Liver (tissue), 9 donors: ENCODE measurements around the gene TMEM40. TPM values are rescaled to one million over a fixed set of nuclear protein-coding genes. Genes with fewer than 3 reads are reported as not detected.
"Not testable (repeated sequence)": the region's sequence is repeated elsewhere in the genome, so short reads cannot be mapped to it uniquely, and the experiment has no call there.

Experiments
- DNase-seq: peaks from one replicate; pipeline ENCODE4 v3.0.0-alpha.2; 2017; ENCODE audit warnings: low spot score
- H3K27ac ChIP-seq, 2 donors: one replicate each; pipeline ENCODE4 v1.7.0; 2013; ENCODE audit warnings: inconsistent platforms in 2 of 2, low read length in 2 of 2, control low read depth in 1 of 2, low read depth in 1 of 2, mild to moderate bottlenecking in 1 of 2
- H3K27me3 ChIP-seq, 4 donors: one replicate each; pipeline versions ENCODE4 v1.6.1 to v1.7.0; 2013; ENCODE audit warnings: low read length in 3 of 4, inconsistent platforms in 1 of 4, mild to moderate bottlenecking in 1 of 4, moderate library complexity in 1 of 4; ENCODE audit not compliant: control insufficient read depth in 4 of 4, insufficient read depth in 4 of 4
- H3K36me3 ChIP-seq, 4 donors: one replicate each; pipeline versions ENCODE4 v1.6.1 to v1.7.0; 2013; ENCODE audit warnings: low read length in 3 of 4, mild to moderate bottlenecking in 3 of 4, low read depth in 1 of 4, moderate library complexity in 1 of 4; ENCODE audit not compliant: control insufficient read depth in 4 of 4, insufficient read depth in 3 of 4
- H3K4me1 ChIP-seq, 4 donors: one replicate each; pipeline versions ENCODE4 v1.6.1 to v1.7.0; 2013; ENCODE audit warnings: low read length in 3 of 4, mild to moderate bottlenecking in 3 of 4, moderate library complexity in 1 of 4; ENCODE audit not compliant: control insufficient read depth in 4 of 4, insufficient read depth in 4 of 4
- H3K4me3 ChIP-seq, 3 donors: one replicate each; pipeline versions ENCODE4 v1.6.1 to v1.7.0; 2013; ENCODE audit warnings: low read length in 3 of 3, control low read depth in 1 of 3, low read depth in 1 of 3, mild to moderate bottlenecking in 1 of 3
- H3K9ac ChIP-seq, 2 donors: one replicate each; pipeline ENCODE4 v1.7.0; 2013; ENCODE audit warnings: low read length in 2 of 2, mild to moderate bottlenecking in 2 of 2, moderate library complexity in 2 of 2, control low read depth in 1 of 2, low read depth in 1 of 2
- H3K9me3 ChIP-seq, 4 donors: one replicate each; pipeline versions ENCODE4 v1.6.1 to v1.7.0; 2013; ENCODE audit warnings: low read length in 3 of 4; ENCODE audit not compliant: control insufficient read depth in 4 of 4
- EGR1 ChIP-seq, 2 donors: IDR thresholded peaks; 2 replicates each; pipeline ENCODE4 v1.6.1; 2016 to 2018; ENCODE audit warnings: antibody characterized with exemption in 2 of 2, low read depth in 2 of 2
- FOXA1 ChIP-seq: IDR thresholded peaks from 2 replicates; pipeline ENCODE4 v1.6.1; 2016; ENCODE audit warnings: antibody characterized with exemption
- FOXA2 ChIP-seq: IDR thresholded peaks from 2 replicates; pipeline ENCODE4 v1.6.1; 2016; ENCODE audit warnings: antibody characterized with exemption
- GABPA ChIP-seq, 2 donors: IDR thresholded peaks in 1 of 2; conservative IDR thresholded peaks in 1 of 2; 2 replicates each; pipeline ENCODE4 v1.6.1; 2016; ENCODE audit warnings: antibody characterized with exemption in 2 of 2, mild to moderate bottlenecking in 1 of 2, moderate library complexity in 1 of 2
- HNF4A ChIP-seq, 2 donors: conservative IDR thresholded peaks; 2 replicates each; pipeline ENCODE4 v1.6.1; 2016; ENCODE audit warnings: antibody characterized with exemption in 2 of 2, mild to moderate bottlenecking in 2 of 2
- HNF4G ChIP-seq: IDR thresholded peaks from 2 replicates; pipeline ENCODE4 v1.6.1; 2016; ENCODE audit warnings: antibody characterized with exemption
- JUND ChIP-seq, 2 donors: IDR thresholded peaks; 2 replicates each; pipeline ENCODE4 v1.6.1; 2016; ENCODE audit warnings: antibody characterized with exemption in 2 of 2
- MAX ChIP-seq: IDR thresholded peaks from 2 replicates; pipeline ENCODE4 v1.6.1; 2016; ENCODE audit warnings: antibody characterized with exemption
- NR2F2 ChIP-seq: IDR thresholded peaks from 2 replicates; pipeline ENCODE4 v1.6.1; 2016; ENCODE audit warnings: antibody characterized with exemption
- RAD21 ChIP-seq, 2 donors: IDR thresholded peaks; 2 replicates each; pipeline ENCODE4 v1.6.1; 2016; ENCODE audit warnings: antibody characterized with exemption in 2 of 2, mild to moderate bottlenecking in 2 of 2
- REST ChIP-seq: IDR thresholded peaks from 2 replicates; pipeline ENCODE4 v1.6.1; 2016; ENCODE audit warnings: antibody characterized with exemption, mild to moderate bottlenecking
- RXRA ChIP-seq, 2 donors: IDR thresholded peaks; 2 replicates each; pipeline ENCODE4 v1.6.1; 2017 to 2018; ENCODE audit warnings: antibody characterized with exemption in 2 of 2, mild to moderate bottlenecking in 1 of 2
- SP1 ChIP-seq: IDR thresholded peaks from 2 replicates; pipeline ENCODE4 v1.6.1; 2018; ENCODE audit warnings: antibody characterized with exemption, mild to moderate bottlenecking
- TAF1 ChIP-seq: conservative IDR thresholded peaks from 2 replicates; pipeline ENCODE4 v1.6.1; 2016; ENCODE audit warnings: antibody characterized with exemption, mild to moderate bottlenecking
- YY1 ChIP-seq: IDR thresholded peaks from 2 replicates; pipeline ENCODE4 v1.6.1; 2016; ENCODE audit warnings: antibody characterized with exemption, mild to moderate bottlenecking
- WGBS: extraction: QIAGEN DNeasy Blood & Tissue Kit; methylation state at CpG from one replicate; pipeline ENCODE4 v1.1.7; 2013; 5-methylcytosine and 5-hydroxymethylcytosine counted together
- polyA plus RNA-seq, 2 donors: library from polyadenylated mRNA; stranded (reverse) in 1 of 2; unstranded in 1 of 2; fragments of 200-250 nt in 1 of 2; fragments of >200 nt in 1 of 2; fragmentation: Nextera tagmentation in 1 of 2; extraction: Ambion mirVana in 1 of 2; gene quantifications; one replicate each; pipeline versions ENCODE4 v1.2.1 to v1.2.3, GENCODE V29; 2013 to 2015
- total RNA-seq, 2 donors: library from RNA; depleted of rRNA; stranded (reverse); fragments of >200 nt; gene quantifications; one replicate each; pipeline ENCODE4 v1.2.3, GENCODE V29; 2014
- TF ChIP-seq, protein P1 (sequence below): fragments of 150-350 bp; IDR thresholded peaks from 2 replicates; pipeline ENCODE4 v1.5.1; 2017; ENCODE audit warnings: improper control_type of control experiment, low read depth, low read length; ENCODE audit not compliant: missing input control
- TF ChIP-seq, protein P2 (sequence below): IDR thresholded peaks from 2 replicates; pipeline ENCODE4 v1.6.1; 2016; ENCODE audit warnings: antibody characterized with exemption
- TF ChIP-seq, protein P3 (sequence below): IDR thresholded peaks from 2 replicates; pipeline ENCODE4 v1.6.1; 2016; ENCODE audit warnings: antibody characterized with exemption
- donor health status: healthy.
- donor health status: healthy.
- donor health status: healthy.
- donor health status: healthy.
- donor health status: healthy.

The TMEM40 gene
- total and polyA plus RNA-seq, 4 donors = 0.57 to 0.79 TPM; not detected in 2

GRCh38 chr3:12791430-12791829, 32.4 kb upstream of the TMEM40 start:
- Histone ChIP-seq H3K4me1 (peaks cover 0 to 3% (median under 1%) of the 10 kb centered on the region in 4 donors), H3K4me3 (no peak overlapping the region), H3K36me3 (no peaks in the 10 kb centered on the region), H3K27ac (no peak overlapping the region), H3K9me3 (no peaks in the 10 kb centered on the region), H3K9ac (no peak overlapping the region), H3K27me3 (no peaks in the 10 kb centered on the region)
- WGBS = 90% methylated on average over 1 of the region's 1 CpG
- no peak for TF ChIP-seq FOXA2
- TF ChIP-seq RAD21 (IDR thresholded peaks at IDR 0.05) = no peak
- TF ChIP-seq MAX = no peak
- TF ChIP-seq EGR1 (IDR thresholded peaks at IDR 0.05; ENCODE audit: low read depth in 2 of 2) = no peak
- TF ChIP-seq, protein P1, sequence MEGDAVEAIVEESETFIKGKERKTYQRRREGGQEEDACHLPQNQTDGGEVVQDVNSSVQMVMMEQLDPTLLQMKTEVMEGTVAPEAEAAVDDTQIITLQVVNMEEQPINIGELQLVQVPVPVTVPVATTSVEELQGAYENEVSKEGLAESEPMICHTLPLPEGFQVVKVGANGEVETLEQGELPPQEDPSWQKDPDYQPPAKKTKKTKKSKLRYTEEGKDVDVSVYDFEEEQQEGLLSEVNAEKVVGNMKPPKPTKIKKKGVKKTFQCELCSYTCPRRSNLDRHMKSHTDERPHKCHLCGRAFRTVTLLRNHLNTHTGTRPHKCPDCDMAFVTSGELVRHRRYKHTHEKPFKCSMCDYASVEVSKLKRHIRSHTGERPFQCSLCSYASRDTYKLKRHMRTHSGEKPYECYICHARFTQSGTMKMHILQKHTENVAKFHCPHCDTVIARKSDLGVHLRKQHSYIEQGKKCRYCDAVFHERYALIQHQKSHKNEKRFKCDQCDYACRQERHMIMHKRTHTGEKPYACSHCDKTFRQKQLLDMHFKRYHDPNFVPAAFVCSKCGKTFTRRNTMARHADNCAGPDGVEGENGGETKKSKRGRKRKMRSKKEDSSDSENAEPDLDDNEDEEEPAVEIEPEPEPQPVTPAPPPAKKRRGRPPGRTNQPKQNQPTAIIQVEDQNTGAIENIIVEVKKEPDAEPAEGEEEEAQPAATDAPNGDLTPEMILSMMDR = no peak
- no peak for TF ChIP-seq GABPA (IDR thresholded peaks at IDR 0.05 in 1 of 2, conservative IDR thresholded peaks at IDR 0.05 in 1 of 2)
- no peak for TF ChIP-seq RXRA (IDR thresholded peaks at IDR 0.05)
- no peak for TF ChIP-seq SP1
- no peak for TF ChIP-seq YY1
- TF ChIP-seq, protein P2, sequence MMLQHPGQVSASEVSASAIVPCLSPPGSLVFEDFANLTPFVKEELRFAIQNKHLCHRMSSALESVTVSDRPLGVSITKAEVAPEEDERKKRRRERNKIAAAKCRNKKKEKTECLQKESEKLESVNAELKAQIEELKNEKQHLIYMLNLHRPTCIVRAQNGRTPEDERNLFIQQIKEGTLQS = no peak
- TF ChIP-seq, protein P3, sequence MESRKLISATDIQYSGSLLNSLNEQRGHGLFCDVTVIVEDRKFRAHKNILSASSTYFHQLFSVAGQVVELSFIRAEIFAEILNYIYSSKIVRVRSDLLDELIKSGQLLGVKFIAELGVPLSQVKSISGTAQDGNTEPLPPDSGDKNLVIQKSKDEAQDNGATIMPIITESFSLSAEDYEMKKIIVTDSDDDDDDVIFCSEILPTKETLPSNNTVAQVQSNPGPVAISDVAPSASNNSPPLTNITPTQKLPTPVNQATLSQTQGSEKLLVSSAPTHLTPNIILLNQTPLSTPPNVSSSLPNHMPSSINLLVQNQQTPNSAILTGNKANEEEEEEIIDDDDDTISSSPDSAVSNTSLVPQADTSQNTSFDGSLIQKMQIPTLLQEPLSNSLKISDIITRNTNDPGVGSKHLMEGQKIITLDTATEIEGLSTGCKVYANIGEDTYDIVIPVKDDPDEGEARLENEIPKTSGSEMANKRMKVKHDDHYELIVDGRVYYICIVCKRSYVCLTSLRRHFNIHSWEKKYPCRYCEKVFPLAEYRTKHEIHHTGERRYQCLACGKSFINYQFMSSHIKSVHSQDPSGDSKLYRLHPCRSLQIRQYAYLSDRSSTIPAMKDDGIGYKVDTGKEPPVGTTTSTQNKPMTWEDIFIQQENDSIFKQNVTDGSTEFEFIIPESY = no peak
- TF ChIP-seq FOXA1 = no peak
- no peak for TF ChIP-seq HNF4G
- no peak for TF ChIP-seq TAF1
- no peak for TF ChIP-seq HNF4A (conservative IDR thresholded peaks at IDR 0.05)
- TF ChIP-seq NR2F2 = no peak
- no peak for TF ChIP-seq JUND (IDR thresholded peaks at IDR 0.05)
- no peak for TF ChIP-seq REST
- DNase-seq = no peak

GRCh38 chr3:12787967-12788690, 29.1 kb upstream of the TMEM40 start:
- H3K27ac ChIP-seq, H3K27me3 ChIP-seq, H3K4me1 ChIP-seq, DNase-seq, H3K9me3 ChIP-seq, H3K9ac ChIP-seq, H3K4me3 ChIP-seq, H3K36me3 ChIP-seq: not testable (repeated sequence)
- WGBS = 85% methylated on average over 23 of the region's 23 CpGs
